Type B pancreatic cell (in vitro differentiated cells): Measurements from ENCODE around the gene ZFYVE27. TPM values are rescaled to one million over a fixed set of nuclear protein-coding genes. Genes with fewer than 3 reads are reported as not detected.

Source experiments
- DNase-seq: peaks from one replicate; pipeline ENCODE4 v3.0.0; 2021; ENCODE audit warnings: mixed read lengths; ENCODE audit not compliant: unreplicated experiment; ENCODE audit errors: extremely low spot score
- H3K27ac Mint-ChIP-seq: 2 replicates; pipeline ENCODE4 v1.8.0; 2021; ENCODE audit warnings: mild to moderate bottlenecking, mixed read lengths
- H3K27me3 Mint-ChIP-seq: 2 replicates; pipeline ENCODE4 v1.8.0; 2021; ENCODE audit warnings: mixed read lengths
- H3K36me3 Mint-ChIP-seq: 2 replicates; pipeline ENCODE4 v1.8.0; 2021; ENCODE audit warnings: mixed read lengths
- H3K4me1 Mint-ChIP-seq: one replicate; pipeline ENCODE4 v1.8.0; 2021; ENCODE audit warnings: mixed read lengths; ENCODE audit not compliant: unreplicated experiment
- H3K4me3 Mint-ChIP-seq: 2 replicates; pipeline ENCODE4 v1.8.0; 2021; ENCODE audit warnings: mild to moderate bottlenecking, mixed read lengths
- H3K9me3 Mint-ChIP-seq: 2 replicates; pipeline ENCODE4 v1.8.0; 2021; ENCODE audit warnings: mixed read lengths
- CTCF ChIP-seq: fragments of 200-600 bp; sonication (generic); conservative IDR thresholded peaks from 2 replicates; pipeline ENCODE4 v1.5.0; 2021; ENCODE audit warnings: antibody characterized with exemption, mild to moderate bottlenecking
- total RNA-seq: library from RNA; stranded (reverse); gene quantifications from 2 replicates; pipeline ENCODE4 v1.2.1, GENCODE V29; 2021; ENCODE audit warnings: low replicate concordance

ZFYVE27 gene
- total RNA-seq, 1 donor from 2014 or later = 25.6 TPM

- Mint-ChIP-seq H3K4me3 (no peak overlapping the region), H3K27me3 (no peaks in the 10 kb centered on the region), H3K4me1 (peaks cover 22% of the 10 kb centered on the region), H3K27ac (no peak overlapping the region), H3K36me3 (peaks cover 11% of the 10 kb centered on the region), H3K9me3 (no peaks in the 10 kb centered on the region)
- no peak for DNase-seq
- no peak for TF ChIP-seq CTCF
Observed at GRCh38 chr10:97719602-97720001, 17.3 kb upstream of the ZFYVE27 start.

- no peak for DNase-seq
- Mint-ChIP-seq H3K4me3 (no peak overlapping the region), H3K36me3 (peaks cover 6% of the 10 kb centered on the region), H3K27me3 (no peaks in the 10 kb centered on the region), H3K4me1 (peaks cover 27% of the 10 kb centered on the region), H3K27ac (no peak overlapping the region), H3K9me3 (peaks cover 5% of the 10 kb centered on the region)
- no peak for TF ChIP-seq CTCF
Observed at GRCh38 chr10:97721871-97722780, 14.8 kb upstream of the ZFYVE27 start.

- no peaks in the 10 kb centered on the region for H3K27me3 Mint-ChIP-seq
- H3K9me3 Mint-ChIP-seq = peaks cover 5% of the 10 kb centered on the region
- H3K36me3 Mint-ChIP-seq = peaks cover 3% of the 10 kb centered on the region
- no peak overlapping the region for H3K4me3 Mint-ChIP-seq
- peaks cover 24% of the 10 kb centered on the region for H3K4me1 Mint-ChIP-seq
- no peak for DNase-seq
- no peak overlapping the region for H3K27ac Mint-ChIP-seq
- TF ChIP-seq CTCF = no peak
Observed at GRCh38 chr10:97723001-97723400, 13.9 kb upstream of the ZFYVE27 start.

GRCh38 chr10:97724341-97724941 is 12.5 kb upstream of the ZFYVE27 start:
- no peak overlapping the region for H3K27ac Mint-ChIP-seq
- H3K9me3 Mint-ChIP-seq = peaks cover 5% of the 10 kb centered on the region
- no peak for TF ChIP-seq CTCF
- no peaks in the 10 kb centered on the region for H3K36me3 Mint-ChIP-seq
- H3K4me3 Mint-ChIP-seq = no peak overlapping the region
- peaks cover 9% of the 10 kb centered on the region for H3K4me1 Mint-ChIP-seq
- no peak for DNase-seq
- no peaks in the 10 kb centered on the region for H3K27me3 Mint-ChIP-seq

GRCh38 chr10:97726636-97727178 is 10.2 kb upstream of the ZFYVE27 start:
- Mint-ChIP-seq H3K36me3 (no peaks in the 10 kb centered on the region), H3K27me3 (no peaks in the 10 kb centered on the region), H3K27ac (peak overlapping the region; percentile 50), H3K4me1 (peaks cover 5% of the 10 kb centered on the region), H3K9me3 (peaks cover 5% of the 10 kb centered on the region), H3K4me3 (peak overlapping the region; percentile 72)
- TF ChIP-seq CTCF = no peak
- DNase-seq = no peak
